Measurements from ENCODE around the gene CLEC14A.

CLEC14A gene

DNA sequence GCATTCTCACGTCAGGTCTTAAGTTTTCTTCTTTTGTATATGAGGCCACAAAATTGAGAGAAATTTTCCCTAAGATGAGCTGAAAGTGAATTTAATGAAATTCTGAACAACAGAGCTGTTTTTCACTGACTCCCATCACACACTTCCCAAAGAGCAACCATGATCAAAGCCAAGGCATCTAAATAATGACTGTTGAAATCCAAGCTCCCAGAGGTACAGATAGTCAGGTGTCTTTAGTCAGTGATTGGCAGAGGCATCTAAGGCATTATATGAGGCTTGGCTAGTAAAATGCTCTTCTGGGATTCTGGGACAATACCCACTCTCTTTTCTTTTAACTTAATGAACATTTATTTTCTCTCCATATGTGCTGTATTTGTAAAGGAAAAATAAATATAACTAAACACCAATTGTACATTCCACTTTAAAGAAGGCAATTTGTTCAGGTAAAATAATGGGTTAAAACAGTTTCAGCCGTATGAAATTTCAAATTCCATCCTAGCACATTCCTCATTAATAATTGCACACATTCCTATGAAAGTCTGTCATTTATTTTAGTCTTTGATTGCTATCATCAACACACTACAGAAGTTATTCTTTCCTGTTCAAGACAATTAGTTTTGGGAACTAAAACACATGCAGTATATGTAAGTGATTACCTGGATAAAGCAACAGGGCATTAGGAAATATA lies 49.1 kb downstream of the CLEC14A start:
- in situ Hi-C loops (cut with HindIII; ENCODE audit: low sequenced_read_pairs) = no loop called here

DNA sequence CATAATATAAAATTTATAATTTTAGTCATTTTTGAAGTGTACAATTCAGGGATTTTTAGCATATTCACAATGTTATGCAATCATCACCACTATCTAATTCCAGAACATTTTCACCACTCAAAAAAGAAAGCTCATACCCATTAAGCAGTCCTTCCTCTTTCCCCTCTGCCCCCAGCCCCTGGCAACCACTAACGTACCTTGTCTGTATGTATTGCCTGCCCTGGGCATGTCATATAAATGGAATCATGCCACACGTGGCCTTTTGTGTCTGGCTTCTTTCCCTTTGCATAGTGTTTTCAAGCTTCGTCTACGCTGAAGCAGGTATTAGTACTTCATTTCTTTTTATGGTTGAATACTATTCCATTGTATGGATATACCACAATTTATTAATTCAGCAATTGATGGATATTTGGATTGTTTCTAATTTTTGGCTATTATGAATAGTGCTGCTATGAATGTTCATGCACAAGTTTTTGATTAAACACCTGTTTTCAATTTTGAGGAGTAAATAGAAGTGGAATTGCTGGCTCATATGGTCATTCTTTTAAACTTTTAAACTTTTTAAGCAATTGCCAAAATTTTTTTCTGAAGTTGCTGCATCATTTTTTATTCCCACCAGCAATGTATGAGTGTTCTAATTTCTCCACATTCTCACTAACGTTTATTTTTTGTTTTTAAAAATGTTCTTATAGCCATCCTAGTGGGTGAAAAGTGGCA lies 49.8 kb downstream of the CLEC14A start:
- in situ Hi-C loops (cut with HindIII; ENCODE audit: low sequenced_read_pairs) = no loop called here

DNA sequence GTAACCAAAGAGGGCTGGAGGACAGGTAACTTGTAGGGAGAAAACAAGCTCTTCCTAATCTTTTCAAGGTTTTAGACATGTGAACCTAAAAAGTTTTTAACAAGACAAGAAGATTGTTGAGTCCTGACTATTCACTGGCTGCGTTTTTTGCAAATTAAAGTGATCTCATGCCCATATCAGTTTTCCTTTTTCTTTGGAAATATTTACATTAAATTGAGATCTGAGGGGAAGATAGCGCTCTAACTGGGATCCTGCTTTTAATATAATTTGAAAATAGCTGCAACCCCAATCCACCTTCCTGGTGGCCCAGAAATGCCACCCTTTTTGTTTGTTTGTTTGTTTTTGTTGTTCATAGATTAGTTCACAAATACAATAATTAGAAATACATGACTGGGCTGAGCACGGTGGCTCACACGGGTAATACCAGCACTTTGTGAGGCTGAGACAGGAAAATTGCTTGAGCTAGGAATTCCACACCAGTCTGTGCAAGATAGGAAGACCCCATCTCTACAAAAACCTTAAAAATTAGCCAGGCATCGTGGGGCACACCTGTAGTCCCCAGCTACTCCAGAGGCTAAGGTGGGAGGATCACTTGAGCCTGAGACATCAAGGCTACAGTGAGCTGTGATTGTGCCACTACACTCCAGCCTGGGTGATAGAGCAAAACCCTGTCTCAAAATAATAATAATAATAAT lies 50.6 kb downstream of the CLEC14A start:
- in situ Hi-C loops (cut with HindIII; ENCODE audit: low sequenced_read_pairs) = no loop called here

- in situ Hi-C loops (cut with HindIII; ENCODE audit: low sequenced_read_pairs) = no loop called here
Observed at GRCh38 chr14:38204719-38205115, 51.2 kb downstream of the CLEC14A start.

Measured in DLD1 (cell line).